Skin epidermis (tissue), 12 donors: ENCODE results near the gene FBXL14.

Experiments
- H3K27ac ChIP-seq, 21 experiments: fragments of 200-600 bp; sonication (generic) in 11 of 21; one replicate each; pipeline ENCODE4 v1.5.0; 2020; ENCODE audit warnings: mild to moderate bottlenecking in 3 of 21, inconsistent platforms in 2 of 21, moderate library complexity in 2 of 21
- H3K4me3 ChIP-seq, 7 experiments: fragments of 200-600 bp; sonication (generic) in 2 of 7; one replicate each; pipeline ENCODE4 v1.5.0; 2020; ENCODE audit warnings: inconsistent platforms in 2 of 7, mild to moderate bottlenecking in 2 of 7, moderate library complexity in 1 of 7

Gene FBXL14

DNA sequence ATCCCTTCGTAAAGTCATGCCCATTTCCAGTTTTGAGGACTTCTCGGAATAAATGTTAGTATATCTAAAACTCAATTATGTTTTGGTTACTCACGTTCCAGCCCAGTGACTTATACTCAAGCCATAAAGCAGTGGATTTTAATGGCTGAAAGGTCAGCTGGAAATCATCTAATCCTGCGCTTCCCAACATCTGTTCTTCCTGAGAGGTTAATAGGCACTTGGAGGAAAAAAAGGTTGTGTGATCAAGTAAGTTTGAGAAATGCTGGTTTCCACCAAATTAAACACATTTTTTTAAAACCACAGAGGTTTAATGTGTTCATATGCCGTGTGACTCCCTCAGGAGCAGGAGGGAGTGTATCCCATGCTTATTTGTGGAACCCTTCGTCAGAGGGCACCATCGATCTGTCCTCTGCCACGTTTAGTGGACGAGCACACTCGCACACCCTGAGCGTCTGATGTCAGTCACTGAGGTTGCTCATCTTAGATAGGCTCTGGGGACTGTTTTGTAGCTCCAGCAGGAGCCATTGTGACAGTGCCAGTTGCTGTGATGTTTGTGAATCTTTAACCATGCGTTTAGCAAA, 41.4 kb downstream of the FBXL14 start:
- H3K4me3 ChIP-seq = no peak overlapping the region
- H3K27ac ChIP-seq = peak overlapping the region in 2 of 21 experiments; percentile 10 to 17

DNA sequence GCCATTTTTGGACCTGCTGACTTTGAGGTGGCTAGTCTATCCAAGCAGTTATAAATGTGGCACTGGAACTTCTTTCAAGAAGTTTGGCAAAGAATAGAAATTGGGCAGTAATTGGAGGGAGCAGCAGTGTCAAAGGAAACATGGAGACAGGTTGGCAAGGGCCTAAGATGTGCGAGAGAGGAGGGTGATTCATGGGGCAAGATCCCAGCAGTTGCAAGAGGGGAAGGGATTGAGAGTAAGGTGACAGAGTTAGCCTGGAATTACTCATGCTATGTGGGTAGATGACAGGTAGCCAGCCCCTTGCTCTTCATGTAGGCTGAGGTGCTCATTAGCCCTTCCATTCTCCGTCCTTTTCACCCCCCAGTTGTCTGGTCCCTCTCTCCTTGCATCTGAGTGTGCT, 42.2 kb downstream of the FBXL14 start:
- Histone ChIP-seq H3K27ac (peak overlapping the region in 2 of 21 experiments; percentile 13 to 17), H3K4me3 (no peak overlapping the region)

DNA sequence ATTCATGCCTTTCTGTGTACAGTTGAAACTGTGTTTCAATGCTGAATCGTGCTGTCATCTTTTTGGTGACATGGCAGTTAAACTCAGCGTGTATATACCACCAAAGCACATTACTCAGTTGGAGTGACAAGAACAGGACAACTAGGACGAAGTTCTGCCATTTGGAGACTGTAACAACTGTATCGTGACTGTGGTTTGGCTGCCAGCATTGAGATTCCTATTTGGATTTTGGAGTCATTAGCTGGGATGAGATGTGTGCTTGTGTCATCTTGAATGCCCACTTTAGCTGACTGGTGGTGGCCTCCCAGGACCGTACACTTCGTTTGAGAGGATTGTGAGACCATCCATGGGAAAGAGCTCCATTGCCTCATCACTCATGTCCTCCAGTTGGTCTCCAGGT, 42.9 kb downstream of the FBXL14 start:
- no peak overlapping the region for H3K4me3 ChIP-seq
- H3K27ac ChIP-seq = no peak overlapping the region

DNA sequence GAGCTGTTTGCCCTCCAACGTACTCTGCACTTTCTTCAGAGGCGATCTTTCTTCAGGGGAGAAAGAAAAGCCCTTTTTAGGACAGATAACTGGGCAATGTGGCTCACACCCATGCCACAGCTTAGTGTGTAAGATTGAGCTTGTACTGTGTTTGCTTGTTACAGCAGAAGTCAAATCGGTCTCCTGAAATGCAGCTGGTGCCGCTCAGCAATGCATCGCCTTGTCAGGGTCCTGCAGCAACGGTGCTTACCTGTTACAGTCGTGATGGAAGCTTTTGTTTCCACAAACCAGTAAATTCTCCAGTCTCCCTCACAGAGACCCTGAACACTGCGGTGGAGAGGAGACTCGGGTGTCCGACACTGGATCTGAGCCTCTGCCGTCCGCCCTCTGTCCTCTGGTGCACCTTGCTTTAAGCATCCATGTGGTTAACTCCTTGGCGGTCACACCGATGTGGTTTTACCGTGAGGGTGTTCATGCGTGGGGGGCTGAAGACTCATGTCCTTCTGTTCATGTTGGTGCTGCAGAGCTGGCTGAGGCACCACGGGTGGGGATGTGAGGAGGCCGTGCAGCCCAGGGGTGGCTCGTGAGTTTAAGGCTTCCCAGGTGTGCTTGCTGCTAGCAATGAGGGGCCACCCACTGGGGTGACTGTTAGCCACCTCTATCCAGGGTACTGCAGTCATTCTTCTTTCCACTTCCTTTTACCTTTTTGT, 47.3 kb downstream of the FBXL14 start:
- H3K4me3 ChIP-seq = no peak overlapping the region
- H3K27ac ChIP-seq = no peak overlapping the region

DNA sequence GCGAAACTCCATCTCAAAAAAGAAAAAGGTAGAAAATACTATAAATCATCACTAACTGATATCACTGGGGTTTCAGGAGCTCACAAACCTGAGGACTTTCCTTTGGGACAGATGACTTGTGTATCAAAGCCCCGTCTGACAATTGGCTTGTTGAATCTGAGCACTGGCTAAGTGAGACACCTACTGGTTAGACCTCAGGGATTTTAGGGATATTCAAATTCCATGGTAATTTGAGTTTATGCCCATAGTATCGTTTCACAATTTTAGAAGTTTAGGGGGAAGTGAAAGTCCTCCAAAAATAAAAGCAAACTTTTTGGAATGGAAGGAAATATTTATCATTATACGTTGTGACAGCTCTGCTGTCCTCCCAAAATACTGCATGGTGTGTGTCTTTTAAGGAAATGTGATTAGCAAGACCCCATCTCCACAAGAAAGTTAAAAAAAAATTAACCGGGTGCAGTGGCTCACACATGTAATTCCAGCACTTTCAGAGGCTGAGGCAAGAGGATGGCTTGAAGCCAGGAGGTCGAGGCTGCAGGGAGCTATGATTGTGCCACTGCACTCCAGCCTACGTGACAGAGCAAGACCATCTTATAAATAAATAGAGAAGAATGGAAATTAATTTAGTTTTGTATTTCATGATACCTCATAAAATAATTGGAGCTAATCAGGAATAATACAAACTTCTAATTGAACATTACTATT, 49.2 kb downstream of the FBXL14 start:
- H3K27ac ChIP-seq = no peak overlapping the region
- no peak overlapping the region for H3K4me3 ChIP-seq

DNA sequence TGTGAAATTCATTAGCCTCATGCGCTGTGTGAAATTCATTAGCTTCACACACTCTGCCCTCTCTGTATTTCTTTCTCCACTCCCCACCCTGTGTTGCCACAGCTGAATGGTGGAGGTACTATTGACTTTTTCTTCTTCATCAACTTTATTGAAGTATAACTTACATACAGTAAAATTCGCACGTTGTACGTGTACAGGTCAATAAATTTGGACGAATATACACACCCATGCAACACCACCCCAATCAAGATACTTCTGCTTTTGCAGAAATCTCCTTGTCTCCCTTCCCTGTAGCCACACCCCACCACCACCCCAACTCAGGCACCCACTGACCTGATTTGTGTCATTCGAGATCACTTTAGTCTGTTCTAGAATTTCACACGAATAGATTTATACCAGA, 51.8 kb downstream of the FBXL14 start:
- Histone ChIP-seq H3K4me3 (no peak overlapping the region), H3K27ac (no peak overlapping the region)

DNA sequence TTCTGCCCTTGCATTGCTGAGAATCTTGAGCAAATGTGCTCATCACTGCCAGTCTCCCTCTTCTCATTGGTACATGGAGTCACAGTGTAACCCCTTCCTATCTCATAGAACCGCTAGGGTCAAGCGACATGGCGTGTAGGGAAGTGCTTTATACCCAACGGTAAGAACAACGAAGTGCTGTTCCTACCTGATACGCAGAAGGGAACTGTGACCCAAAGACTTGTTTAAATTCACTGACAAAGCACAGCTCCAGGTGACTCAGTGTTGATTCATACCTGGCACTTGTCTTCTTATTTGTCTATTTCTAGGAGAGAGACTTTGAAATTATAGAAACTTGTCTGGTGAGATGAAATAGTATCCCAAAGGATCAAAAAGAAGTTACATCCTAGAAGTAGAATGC, 53.7 kb downstream of the FBXL14 start:
- H3K27ac ChIP-seq = no peak overlapping the region

DNA sequence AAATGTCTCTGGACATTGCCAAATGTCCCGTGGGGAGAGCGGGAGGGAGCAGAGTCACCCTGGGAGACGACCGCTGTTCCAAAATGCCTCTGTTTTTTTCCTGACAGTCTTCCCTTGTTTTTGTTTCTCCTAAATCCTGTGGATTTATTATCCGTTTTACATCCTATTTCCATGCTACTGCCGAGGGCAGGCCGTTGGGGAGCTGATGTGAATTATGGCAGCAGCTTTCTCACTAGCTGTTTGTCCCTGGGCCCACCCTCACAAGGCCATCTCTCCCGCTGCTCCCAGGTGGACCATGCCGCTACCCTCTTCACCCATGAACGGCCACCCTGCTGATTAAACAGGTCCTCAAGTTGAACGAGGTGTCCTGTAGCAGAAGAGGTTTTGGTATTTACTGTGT, 55.2 kb downstream of the FBXL14 start:
- no peak overlapping the region for H3K27ac ChIP-seq
- no peak overlapping the region for H3K4me3 ChIP-seq

More for the DNA sequence above, 53.7 kb downstream of the FBXL14 start:
- H3K4me3 ChIP-seq = no peak overlapping the region

DNA sequence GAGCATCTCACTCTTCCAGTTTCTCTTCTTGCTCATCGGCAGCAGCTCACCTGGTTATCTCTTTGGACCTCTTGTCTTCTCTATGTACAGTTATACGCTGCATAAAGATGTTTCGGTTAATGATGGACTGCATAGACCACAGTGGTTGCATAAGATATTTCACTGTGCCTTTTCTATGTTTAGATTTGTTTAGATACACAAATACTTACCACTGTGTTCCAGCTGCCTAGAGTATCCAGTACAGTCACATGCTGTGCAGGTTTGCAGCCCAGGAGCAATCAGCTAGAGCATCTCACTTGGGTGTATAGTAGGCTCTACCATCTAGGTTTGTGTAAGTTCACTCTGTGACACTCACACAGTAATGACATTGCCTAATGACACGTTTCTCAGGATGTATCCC, 57.6 kb downstream of the FBXL14 start:
- Histone ChIP-seq H3K4me3 (no peak overlapping the region), H3K27ac (no peak overlapping the region)

DNA sequence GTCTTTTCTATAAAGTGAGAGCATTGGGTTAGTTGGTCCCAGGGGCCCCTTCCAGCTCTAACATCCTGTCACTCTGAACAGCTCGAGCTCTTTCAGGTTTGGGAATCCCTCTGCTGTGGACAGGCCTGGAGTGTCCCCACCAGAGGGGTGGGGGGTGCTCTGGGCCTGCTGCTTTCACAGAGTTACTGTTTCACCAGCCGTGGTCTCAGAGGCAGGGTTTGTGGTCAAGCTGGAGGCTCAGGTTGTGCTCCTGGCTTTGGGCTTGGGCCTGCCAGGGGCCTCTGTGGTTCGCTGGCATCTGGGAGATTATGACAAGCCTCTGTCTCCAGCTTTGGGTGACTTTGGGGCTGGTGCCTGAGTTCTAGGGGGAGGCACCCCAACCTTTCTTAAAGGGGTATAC, 59.6 kb downstream of the FBXL14 start:
- Histone ChIP-seq H3K27ac (no peak overlapping the region), H3K4me3 (no peak overlapping the region)

DNA sequence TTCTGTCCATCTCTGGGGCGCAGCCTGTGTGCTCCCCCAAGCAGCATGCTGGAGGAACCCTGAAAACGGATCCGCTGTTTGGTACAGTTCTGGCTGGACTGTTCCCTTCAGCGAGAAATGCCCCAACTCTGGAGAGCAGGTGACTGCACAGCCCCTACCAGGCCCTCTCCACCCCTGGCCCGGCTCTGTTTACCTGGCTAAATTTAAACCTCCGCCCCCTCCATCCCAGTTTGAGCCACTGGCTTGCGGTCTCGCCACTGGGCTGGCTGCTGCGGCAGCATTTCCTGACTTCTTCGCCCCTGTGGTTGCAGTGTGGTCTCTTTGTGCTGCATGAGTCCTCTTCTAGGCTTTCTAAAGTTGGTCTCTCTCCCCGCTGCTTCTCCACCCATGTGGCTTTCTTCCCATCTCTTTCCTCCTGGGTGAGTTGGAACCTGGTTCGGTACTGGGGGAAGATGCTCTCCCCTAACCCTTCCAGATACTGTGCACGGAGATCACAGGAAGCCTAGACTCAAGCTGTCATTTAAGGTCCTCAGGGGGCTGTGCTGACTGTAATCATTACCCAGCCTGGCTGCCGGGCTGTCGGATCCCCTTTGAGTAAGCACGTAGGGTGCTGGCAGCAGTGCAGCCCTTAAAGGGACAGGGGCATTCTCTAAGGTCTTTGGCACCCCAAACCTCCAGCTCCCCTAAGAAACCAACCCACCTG, 60.6 kb downstream of the FBXL14 start:
- H3K4me3 ChIP-seq = peak overlapping the region in 2 of 7 experiments; percentile 7 to 15

DNA sequence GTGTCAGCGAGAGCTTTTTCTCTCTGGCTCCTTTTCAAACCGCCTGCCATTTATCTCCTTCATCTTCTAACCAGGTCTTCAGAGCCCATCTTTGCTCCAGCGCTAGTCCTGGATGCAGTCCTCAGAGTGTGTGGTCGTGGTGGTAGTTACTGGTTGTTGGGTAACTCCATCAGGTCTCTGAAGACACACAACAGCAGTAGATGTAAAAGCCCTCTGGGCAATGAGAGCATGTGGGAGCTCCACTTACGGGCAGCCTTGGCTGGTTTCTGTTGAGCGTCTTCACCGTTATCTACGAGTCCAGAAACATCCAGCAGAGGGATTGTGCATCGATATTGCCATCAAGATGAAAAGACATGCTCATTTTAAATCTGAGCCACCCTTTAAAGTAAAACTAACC, 61.2 kb downstream of the FBXL14 start:
- Histone ChIP-seq H3K27ac (no peak overlapping the region), H3K4me3 (peak overlapping the region in 2 of 7 experiments; percentile 7 to 15)

More for the DNA sequence above, 60.6 kb downstream of the FBXL14 start:
- H3K27ac ChIP-seq = no peak overlapping the region

DNA sequence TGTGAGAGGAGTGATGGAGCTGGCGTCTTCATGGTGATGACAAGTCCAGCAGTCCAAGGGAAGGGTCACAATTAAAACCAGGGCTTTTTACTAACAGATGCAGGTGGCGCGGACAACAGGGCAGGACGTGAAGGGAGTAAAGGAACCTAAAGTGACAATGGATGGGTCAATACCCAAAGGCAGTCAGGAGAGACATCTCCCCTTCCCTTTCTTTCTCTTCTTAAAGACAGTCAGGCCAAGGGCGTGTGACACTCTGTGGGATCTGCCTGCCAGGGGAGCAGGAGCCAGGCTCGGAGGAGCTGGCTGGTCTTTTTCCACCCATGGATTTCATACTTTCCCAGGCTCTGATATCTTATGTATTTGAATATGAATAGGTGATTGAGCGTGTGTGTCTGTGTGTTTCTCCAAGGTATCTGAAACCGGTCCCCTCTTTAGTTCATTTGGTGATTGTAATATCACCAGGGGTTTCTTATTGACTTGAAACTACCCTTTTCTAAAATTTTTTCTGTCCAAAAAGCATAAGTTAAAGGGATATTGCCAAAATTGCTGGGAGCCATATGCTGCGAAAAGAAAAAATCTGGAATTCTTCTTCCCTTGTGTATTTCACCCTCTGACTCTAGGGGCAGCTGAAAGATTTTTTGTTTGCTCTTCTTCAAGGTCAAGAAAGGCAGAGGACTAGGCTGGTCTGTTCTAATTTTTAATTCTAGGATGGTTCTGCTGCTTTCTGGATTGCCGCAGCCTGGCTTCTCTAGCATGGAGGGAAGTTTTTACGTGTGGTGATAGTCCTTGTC, 61.8 kb downstream of the FBXL14 start:
- Histone ChIP-seq H3K4me3 (peak overlapping the region in 1 of 7 experiments; percentile 7), H3K27ac (no peak overlapping the region)

DNA sequence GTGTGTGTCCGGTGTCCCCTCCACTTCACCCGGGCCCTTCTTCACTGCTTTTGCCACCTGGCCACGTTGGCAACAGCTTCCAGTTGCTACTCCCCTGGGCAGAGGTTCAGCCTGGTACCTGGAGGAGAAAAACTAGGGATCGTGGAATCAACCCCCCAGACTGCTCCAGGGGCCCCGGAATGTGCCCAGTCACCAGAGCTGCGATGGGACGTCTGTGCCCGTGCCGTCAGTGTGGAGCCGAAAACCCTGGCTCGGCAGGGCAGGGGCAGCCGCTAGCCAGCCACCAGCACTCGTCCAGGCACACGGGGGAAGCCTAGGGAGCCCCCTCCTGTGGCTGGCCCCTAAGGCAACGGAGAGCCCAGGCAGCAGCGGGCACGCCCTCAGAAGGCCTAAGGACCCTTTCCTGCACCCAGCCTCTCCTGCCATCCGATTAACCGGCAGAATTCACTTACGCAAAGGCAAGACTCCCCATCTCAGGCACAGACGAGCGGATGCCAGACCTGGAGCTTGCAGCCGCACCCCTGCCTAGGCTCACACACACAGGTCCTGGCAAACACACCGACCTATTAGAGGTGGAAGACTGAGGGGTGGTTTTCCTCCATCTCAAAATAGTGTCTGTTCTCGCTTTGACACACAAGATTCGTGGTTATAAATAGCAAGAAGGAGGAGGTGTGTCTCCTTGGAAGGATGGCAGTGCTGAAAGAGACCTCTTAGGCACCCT, 62.6 kb downstream of the FBXL14 start:
- Histone ChIP-seq H3K27ac (peak overlapping the region in 5 of 21 experiments; percentile 2 to 70 (median 38)), H3K4me3 (peak overlapping the region; percentile 20 to 59 (median 42))

DNA sequence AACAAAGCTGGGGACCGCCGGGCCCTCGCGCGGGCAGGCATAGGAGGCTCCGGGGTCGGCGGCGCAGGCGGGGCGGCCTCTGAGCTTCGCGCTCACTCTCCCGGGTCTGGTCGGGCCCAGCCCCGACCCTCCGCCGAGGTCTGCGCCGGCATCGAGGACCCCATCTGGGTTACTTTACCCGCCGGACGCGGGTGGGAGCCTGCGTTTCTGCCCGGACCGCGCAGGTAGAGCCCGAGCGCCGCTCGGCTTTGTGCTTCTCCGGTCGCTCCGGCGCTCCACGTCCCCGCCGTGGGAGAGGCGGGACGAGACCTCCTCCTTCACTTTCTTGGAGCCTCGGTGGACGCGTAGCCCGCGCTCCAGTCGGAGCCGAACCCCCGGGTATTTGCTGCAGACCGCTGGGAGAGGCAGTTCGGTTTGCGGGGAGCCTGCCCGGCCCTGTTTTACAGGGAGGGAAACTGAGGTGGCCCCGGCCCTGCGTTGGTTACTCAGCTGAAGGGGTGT, 63.2 kb downstream of the FBXL14 start:
- H3K27ac ChIP-seq = peak overlapping the region in 6 of 21 experiments; percentile 2 to 70 (median 34)

DNA sequence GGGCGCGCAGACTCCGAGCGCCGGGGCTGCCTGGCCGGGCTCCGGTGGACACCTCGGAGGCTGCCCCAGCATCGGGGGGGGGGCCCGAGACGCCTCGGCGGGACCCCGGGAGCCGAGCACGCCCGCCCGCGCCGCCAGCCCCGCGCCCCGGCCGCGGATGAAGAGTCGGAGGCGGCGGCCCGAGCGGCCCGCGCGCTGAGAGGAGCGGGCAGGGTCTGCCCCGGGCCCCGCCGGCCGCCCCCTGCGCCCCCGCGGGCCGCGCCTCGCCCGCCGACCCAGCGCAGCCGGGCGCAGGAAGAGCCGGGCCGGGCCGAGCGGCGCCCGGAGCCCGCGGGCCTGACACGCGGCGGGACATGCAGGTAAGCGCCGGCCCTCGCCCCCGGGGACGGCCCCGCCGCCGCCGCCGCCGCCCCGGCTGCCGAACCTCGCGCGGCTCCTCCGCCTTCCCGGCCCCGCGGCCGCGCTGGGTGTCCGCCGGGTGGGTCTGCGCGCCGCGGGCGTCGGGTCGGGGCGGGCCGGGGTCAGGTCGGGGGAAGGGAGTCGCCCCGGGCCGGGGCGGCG, 63.7 kb downstream of the FBXL14 start:
- H3K4me3 ChIP-seq = peak overlapping the region; percentile 29 to 59 (median 44)
- H3K27ac ChIP-seq = peak overlapping the region in 7 of 21 experiments; percentile 20 to 70 (median 38)

More for the DNA sequence above, 63.2 kb downstream of the FBXL14 start:
- peak overlapping the region; percentile 20 to 59 (median 42) for H3K4me3 ChIP-seq

DNA sequence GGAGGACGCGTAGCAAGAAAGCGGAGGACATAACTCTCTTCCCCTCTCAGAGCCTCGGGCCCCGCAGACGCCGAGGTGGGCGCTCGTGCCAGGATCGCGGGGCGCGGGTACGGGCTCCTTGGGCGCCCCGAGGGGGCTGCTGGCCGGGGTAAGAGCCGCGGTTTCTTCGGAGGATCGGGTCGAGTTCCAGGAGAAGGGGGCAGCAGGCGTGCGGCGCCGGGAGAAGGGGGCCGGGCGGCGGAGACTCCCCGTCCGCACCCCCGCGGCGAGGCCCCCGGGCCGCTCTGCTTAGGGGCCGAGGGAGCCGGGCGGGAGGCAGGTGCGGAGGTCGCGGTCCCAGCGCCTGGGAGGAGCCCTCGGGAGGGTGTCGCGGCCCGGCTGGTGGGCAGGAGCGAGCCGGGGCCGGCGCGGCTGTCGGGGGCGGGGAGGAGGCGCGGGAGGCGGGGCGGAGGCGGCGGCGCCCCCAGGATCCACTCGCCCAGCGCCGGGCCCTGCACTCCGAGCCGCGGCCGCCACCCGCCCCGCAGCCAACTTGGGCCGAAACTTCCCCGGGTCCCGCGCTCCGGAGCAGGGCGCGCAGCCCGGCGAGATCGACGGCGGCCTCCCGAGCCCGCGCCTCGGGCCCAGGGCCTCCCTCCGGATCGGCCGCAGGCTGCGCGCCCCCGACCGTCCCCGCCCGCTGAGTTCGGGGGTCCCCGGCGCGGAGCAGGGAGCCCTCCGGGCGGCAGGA, 64.4 kb downstream of the FBXL14 start:
- Histone ChIP-seq H3K27ac (peak overlapping the region in 7 of 21 experiments; percentile 0 to 63 (median 30)), H3K4me3 (peak overlapping the region; percentile 29 to 59 (median 40))
